ENCODE data around the gene ZMIZ1. TPM values are rescaled to one million over a fixed set of nuclear protein-coding genes. Genes with fewer than 3 reads are reported as not detected.
A peak's percentile ranks its signal among the peaks of the same experiment; 100 is the strongest.

The ZMIZ1 gene
- total and polyA plus RNA-seq, 4 donors, result 18.3 to 80.2 (median 42.6) TPM

GRCh38 chr10:79088613-79089355, 20.0 kb downstream of the ZMIZ1 start:
- ATAC-seq (ENCODE audit: insufficient read depth, low FRiP score) (no peak), DNase-seq (no peak)
- 82% methylated on average over 15 of the region's 15 CpGs for WGBS, 2 donors
- peaks cover 16 to 59% (median 21%) of the 10 kb centered on the region in 5 donors for H3K4me1 ChIP-seq (ENCODE audit: control insufficient read depth in 5 of 5, insufficient read depth in 5 of 5, low read length in 5 of 5)
- H3K27ac ChIP-seq (ENCODE audit: low read depth in 1 of 2, low read length in 1 of 2), result peak overlapping the region in 1 of 2 donors; percentile 28
- H3K4me3 ChIP-seq, result no peak overlapping the region
- no peaks in the 10 kb centered on the region for H3K27me3 ChIP-seq (ENCODE audit: control insufficient read depth in 3 of 3, insufficient read depth in 3 of 3, low read length in 2 of 3)
- H3K9me3 ChIP-seq (ENCODE audit: control insufficient read depth in 4 of 4, insufficient read depth in 3 of 4, low read length in 3 of 4), result no peaks in the 10 kb centered on the region
- no peak overlapping the region for H3K9ac ChIP-seq (ENCODE audit: insufficient read depth in 1 of 2, low read length in 2 of 2)
- H3K36me3 ChIP-seq (ENCODE audit: control insufficient read depth in 4 of 4, insufficient read depth in 4 of 4, low read length in 4 of 4), result peaks cover 0 to 2% (median 0%) of the 10 kb centered on the region in 4 donors
- TF ChIP-seq, protein P1, sequence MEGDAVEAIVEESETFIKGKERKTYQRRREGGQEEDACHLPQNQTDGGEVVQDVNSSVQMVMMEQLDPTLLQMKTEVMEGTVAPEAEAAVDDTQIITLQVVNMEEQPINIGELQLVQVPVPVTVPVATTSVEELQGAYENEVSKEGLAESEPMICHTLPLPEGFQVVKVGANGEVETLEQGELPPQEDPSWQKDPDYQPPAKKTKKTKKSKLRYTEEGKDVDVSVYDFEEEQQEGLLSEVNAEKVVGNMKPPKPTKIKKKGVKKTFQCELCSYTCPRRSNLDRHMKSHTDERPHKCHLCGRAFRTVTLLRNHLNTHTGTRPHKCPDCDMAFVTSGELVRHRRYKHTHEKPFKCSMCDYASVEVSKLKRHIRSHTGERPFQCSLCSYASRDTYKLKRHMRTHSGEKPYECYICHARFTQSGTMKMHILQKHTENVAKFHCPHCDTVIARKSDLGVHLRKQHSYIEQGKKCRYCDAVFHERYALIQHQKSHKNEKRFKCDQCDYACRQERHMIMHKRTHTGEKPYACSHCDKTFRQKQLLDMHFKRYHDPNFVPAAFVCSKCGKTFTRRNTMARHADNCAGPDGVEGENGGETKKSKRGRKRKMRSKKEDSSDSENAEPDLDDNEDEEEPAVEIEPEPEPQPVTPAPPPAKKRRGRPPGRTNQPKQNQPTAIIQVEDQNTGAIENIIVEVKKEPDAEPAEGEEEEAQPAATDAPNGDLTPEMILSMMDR (IDR thresholded peaks at IDR 0.05; ENCODE audit: control extremely low read depth, extremely low read depth), result no peak

GRCh38 chr10:79089632-79090031, 20.9 kb downstream of the ZMIZ1 start:
- peaks cover 8 to 62% (median 18%) of the 10 kb centered on the region in 5 donors for H3K4me1 ChIP-seq (ENCODE audit: control insufficient read depth in 5 of 5, insufficient read depth in 5 of 5, low read length in 5 of 5)
- peaks cover 0 to 2% (median 0%) of the 10 kb centered on the region in 4 donors for H3K36me3 ChIP-seq (ENCODE audit: control insufficient read depth in 4 of 4, insufficient read depth in 4 of 4, low read length in 4 of 4)
- no peak overlapping the region for H3K4me3 ChIP-seq
- H3K27me3 ChIP-seq (ENCODE audit: control insufficient read depth in 3 of 3, insufficient read depth in 3 of 3, low read length in 2 of 3), result no peaks in the 10 kb centered on the region
- 88 to 92% methylated on average over 7 to 8 of the region's 8 CpGs for WGBS, 2 donors
- no peaks in the 10 kb centered on the region for H3K9me3 ChIP-seq (ENCODE audit: control insufficient read depth in 4 of 4, insufficient read depth in 3 of 4, low read length in 3 of 4)
- no peak overlapping the region for H3K9ac ChIP-seq (ENCODE audit: insufficient read depth in 1 of 2, low read length in 2 of 2)
- no peak for ATAC-seq (ENCODE audit: insufficient read depth, low FRiP score)
- DNase-seq, result no peak
- no peak overlapping the region for H3K27ac ChIP-seq (ENCODE audit: low read depth in 1 of 2, low read length in 1 of 2)
- TF ChIP-seq, protein P1 (IDR thresholded peaks at IDR 0.05; ENCODE audit: control extremely low read depth, extremely low read depth), result no peak

DNA sequence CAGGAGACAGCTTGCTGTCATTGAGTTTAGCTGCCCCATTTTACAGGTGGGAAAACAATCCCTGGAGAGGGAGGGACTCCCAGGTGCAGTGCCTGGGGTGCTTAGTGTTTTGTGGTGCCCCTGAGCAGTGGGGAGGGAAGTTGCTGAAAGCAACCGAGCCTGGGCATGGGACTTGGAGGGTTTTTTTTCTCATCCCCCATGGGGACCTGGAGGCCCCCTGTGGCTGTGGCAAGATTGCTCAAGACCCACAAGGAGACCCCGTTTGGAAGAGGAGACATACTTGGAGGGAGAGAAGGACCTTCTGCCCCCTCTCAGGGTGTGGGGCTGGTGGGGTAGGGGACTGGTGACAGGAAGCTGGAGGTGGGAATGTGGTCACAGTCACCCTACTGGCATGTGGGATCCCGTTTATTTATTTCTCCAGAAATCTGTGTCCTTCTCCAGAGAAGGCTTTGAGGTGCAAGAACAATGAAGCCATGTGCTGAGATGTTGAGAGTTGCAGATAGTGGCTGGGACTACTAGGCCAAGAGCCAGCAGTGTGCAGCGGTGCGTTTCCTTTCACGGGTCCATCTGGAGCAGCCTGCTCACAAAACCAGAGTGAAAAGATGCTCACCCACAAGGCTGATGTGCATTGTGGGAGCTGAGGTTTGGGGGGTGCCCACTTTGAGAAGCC, 21.5 kb downstream of the ZMIZ1 start:
- no peaks in the 10 kb centered on the region for H3K9me3 ChIP-seq (ENCODE audit: control insufficient read depth in 4 of 4, insufficient read depth in 3 of 4, low read length in 3 of 4)
- TF ChIP-seq, protein P1 (IDR thresholded peaks at IDR 0.05; ENCODE audit: control extremely low read depth, extremely low read depth), result no peak
- peak overlapping the region in 1 of 2 donors; percentile 45 for H3K27ac ChIP-seq (ENCODE audit: low read depth in 1 of 2, low read length in 1 of 2)
- WGBS, 2 donors, result 16 to 30% methylated on average over 6 of the region's 6 CpGs
- peaks cover 0 to 2% (median 0%) of the 10 kb centered on the region in 4 donors for H3K36me3 ChIP-seq (ENCODE audit: control insufficient read depth in 4 of 4, insufficient read depth in 4 of 4, low read length in 4 of 4)
- DNase-seq (peak in 1 of 3 donors; percentile 56), ATAC-seq (ENCODE audit: insufficient read depth, low FRiP score) (no peak)
- no peak overlapping the region for H3K9ac ChIP-seq (ENCODE audit: insufficient read depth in 1 of 2, low read length in 2 of 2)
- peaks cover 8 to 58% (median 18%) of the 10 kb centered on the region in 5 donors for H3K4me1 ChIP-seq (ENCODE audit: control insufficient read depth in 5 of 5, insufficient read depth in 5 of 5, low read length in 5 of 5)
- no peak overlapping the region for H3K4me3 ChIP-seq
- H3K27me3 ChIP-seq (ENCODE audit: control insufficient read depth in 3 of 3, insufficient read depth in 3 of 3, low read length in 2 of 3), result no peaks in the 10 kb centered on the region

Measured in lung (tissue), 12 donors.